Measurements from ENCODE around the gene MAN2A2. TPM values are rescaled to one million over a fixed set of nuclear protein-coding genes. Genes with fewer than 3 reads are reported as not detected.

Gene MAN2A2
- total and polyA plus RNA-seq, 2 of the 8 experiments (the other 6 are each of a cell fraction or from before 2014, with no cell fraction given) = 23.1 to 29.7 TPM

DNA sequence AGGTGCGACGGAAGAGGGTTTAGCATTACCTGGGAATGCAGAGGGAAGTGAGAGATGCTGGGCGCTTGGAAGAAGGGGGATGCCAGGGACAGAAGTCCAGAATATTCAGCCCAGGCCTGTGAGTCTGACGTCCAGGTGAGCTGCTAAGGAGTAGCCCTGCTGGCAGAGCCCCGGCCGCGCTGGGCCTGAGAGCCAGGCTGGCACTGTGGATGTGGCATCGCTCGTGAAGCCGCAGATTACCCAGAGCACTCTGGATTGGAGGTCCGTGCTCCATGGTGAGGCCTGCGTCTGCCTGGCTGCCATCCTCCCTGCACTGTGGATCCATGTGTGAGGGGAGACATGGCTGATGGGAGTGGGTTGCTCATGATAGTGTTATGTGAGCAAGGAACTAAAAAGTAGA lies 14.5 kb downstream of the MAN2A2 start (continued):
- TF ChIP-seq ASH2L (IDR thresholded peaks at IDR 0.05; ENCODE audit: low read length) = no peak
- no peak for TF ChIP-seq CEBPB (IDR thresholded peaks at IDR 0.05; ENCODE audit: low read depth, low read length)
- no peak for TF ChIP-seq RFX5 (IDR thresholded peaks at IDR 0.05; ENCODE audit: borderline replicate concordance, low read depth, low read length)
